Hepatocyte (in vitro differentiated cells): Measurements from ENCODE around the gene ERBB2. TPM values are rescaled to one million over a fixed set of nuclear protein-coding genes. Genes with fewer than 3 reads are reported as not detected.
A peak's percentile ranks its signal among the peaks of the same experiment; 100 is the strongest.

Experiments
- DNase-seq: peaks from one replicate; pipeline ENCODE4 v3.0.0-alpha.2; 2016; ENCODE audit warnings: low spot score
- H2AFZ ChIP-seq: fragments of 200-600 bp; sonication (generic); 2 replicates; pipeline ENCODE4 v1.6.0; 2016; ENCODE audit warnings: antibody characterized with exemption, mild to moderate bottlenecking
- H3K27ac ChIP-seq: fragments of 200-600 bp; sonication (generic); 2 replicates; pipeline ENCODE4 v1.5.1; 2016; ENCODE audit warnings: mild to moderate bottlenecking
- H3K27me3 ChIP-seq: fragments of 200-600 bp; sonication (generic); 2 replicates; pipeline ENCODE4 v1.6.1; 2016
- H3K36me3 ChIP-seq: fragments of 200-600 bp; sonication (generic); replicated peaks from 2 replicates; pipeline ENCODE4 v1.5.1; 2016; ENCODE audit warnings: low read depth; ENCODE audit not compliant: insufficient read depth
- H3K4me1 ChIP-seq: fragments of 200-600 bp; sonication (generic); 2 replicates; pipeline ENCODE4 v1.5.1; 2016; ENCODE audit warnings: mild to moderate bottlenecking, moderate library complexity; ENCODE audit not compliant: insufficient read depth
- H3K4me2 ChIP-seq: fragments of 200-600 bp; sonication (generic); 2 replicates; pipeline ENCODE4 v1.6.0; 2016
- H3K4me3 ChIP-seq: fragments of 200-600 bp; sonication (generic); 2 replicates; pipeline ENCODE4 v1.5.1; 2016; ENCODE audit warnings: mild to moderate bottlenecking
- H3K79me2 ChIP-seq: fragments of 200-600 bp; sonication (generic); 2 replicates; pipeline ENCODE4 v1.6.0; 2017; ENCODE audit warnings: mild to moderate bottlenecking
- H3K9me2 ChIP-seq: fragments of 200-600 bp; sonication (generic); replicated peaks from 2 replicates; pipeline ENCODE4 v1.6.0; 2017; ENCODE audit warnings: mild to moderate bottlenecking; ENCODE audit not compliant: insufficient read depth
- H3K9me3 ChIP-seq: fragments of 200-600 bp; sonication (generic); 2 replicates; pipeline ENCODE4 v1.5.1; 2016; ENCODE audit warnings: low read depth, mild to moderate bottlenecking
- H4K20me1 ChIP-seq: fragments of 200-600 bp; sonication (generic); 2 replicates; pipeline ENCODE4 v1.6.0; 2016; ENCODE audit warnings: mild to moderate bottlenecking; ENCODE audit not compliant: insufficient read depth, poor library complexity, severe bottlenecking
- CTCF ChIP-seq: fragments of 200-600 bp; sonication (generic); IDR thresholded peaks from 2 replicates; pipeline ENCODE4 v1.5.1; 2016; ENCODE audit warnings: antibody characterized with exemption, mild to moderate bottlenecking; ENCODE audit not compliant: poor library complexity
- EZH2 ChIP-seq: fragments of 200-600 bp; sonication (generic); IDR thresholded peaks from 2 replicates; pipeline ENCODE4 v1.6.1; 2016; ENCODE audit warnings: antibody characterized with exemption, mild to moderate bottlenecking, borderline replicate concordance
- EZH2phosphoT487 ChIP-seq: fragments of 200-600 bp; sonication (generic); IDR thresholded peaks from one replicate; pipeline ENCODE4 v1.6.1; 2018; ENCODE audit warnings: antibody characterized with exemption, mild to moderate bottlenecking, low read depth, moderate library complexity; ENCODE audit not compliant: unreplicated experiment, severe bottlenecking
- WGBS: methylation state at CpG from one replicate; pipeline ENCODE4 v1.1.6; 2016; ENCODE audit warnings: low lambda C conversion rate; ENCODE audit errors: missing lambda C conversion rate; 5-methylcytosine and 5-hydroxymethylcytosine counted together
- polyA plus RNA-seq: library from polyadenylated mRNA; unstranded; fragments of >200 nt; fragmentation: Nextera tagmentation; extraction: Ambion mirVana; gene quantifications from 2 replicates; pipeline ENCODE4 v1.2.1, GENCODE V29; 2016
- total RNA-seq: library from RNA; depleted of rRNA; stranded (reverse); fragments of >200 nt; gene quantifications from 2 replicates; pipeline ENCODE4 v1.2.3, GENCODE V29; 2014

Gene ERBB2
- total and polyA plus RNA-seq, 2 experiments from 2014 or later, result 76.4 to 93.1 TPM

GRCh38 chr17:39652587-39653315 lies 47.1 kb upstream of the ERBB2 start:
- Histone ChIP-seq H3K9me3 (no peaks in the 10 kb centered on the region), H4K20me1 (no peaks in the 10 kb centered on the region), H3K27me3 (no peaks in the 10 kb centered on the region), H3K4me2 (peak overlapping the region; percentile 21), H3K4me1 (peaks cover 27% of the 10 kb centered on the region), H3K4me3 (no peak overlapping the region), H3K27ac (peak overlapping the region; percentile 86), H3K36me3 (no peaks in the 10 kb centered on the region), H2AFZ (no peak overlapping the region), H3K9me2 (no peaks in the 10 kb centered on the region), H3K79me2 (peaks cover 46% of the 10 kb centered on the region)
- TF ChIP-seq EZH2 (no peak), CTCF (no peak)
- WGBS, result 30% methylated on average over 7 of the region's 7 CpGs
- peak; percentile 38 for DNase-seq

DNA sequence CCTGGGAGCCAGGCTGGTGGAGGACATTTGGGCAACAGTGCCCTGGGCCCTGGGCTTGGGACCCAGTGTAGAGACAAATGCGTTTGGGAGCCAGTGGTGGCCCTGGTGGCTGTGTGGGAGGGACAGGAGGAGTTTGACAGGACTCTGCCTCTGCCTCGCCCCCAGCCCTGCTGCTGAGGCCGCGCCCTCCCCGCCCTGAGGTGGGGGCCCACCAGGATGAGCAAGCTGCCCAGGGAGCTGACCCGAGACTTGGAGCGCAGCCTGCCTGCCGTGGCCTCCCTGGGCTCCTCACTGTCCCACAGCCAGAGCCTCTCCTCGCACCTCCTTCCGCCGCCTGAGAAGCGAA lies 46.6 kb upstream of the ERBB2 start:
- TF ChIP-seq CTCF (no peak), EZH2phosphoT487 (no peak), EZH2 (no peak)
- no peaks in the 10 kb centered on the region for H3K27me3 ChIP-seq
- peak overlapping the region; percentile 21 for H3K4me2 ChIP-seq
- peaks cover 42% of the 10 kb centered on the region for H3K79me2 ChIP-seq
- no peaks in the 10 kb centered on the region for H3K9me2 ChIP-seq
- no peaks in the 10 kb centered on the region for H3K36me3 ChIP-seq
- H3K4me3 ChIP-seq, result no peak overlapping the region
- no peaks in the 10 kb centered on the region for H3K9me3 ChIP-seq
- 78% methylated on average over 12 of the region's 12 CpGs for WGBS
- no peak for DNase-seq
- H2AFZ ChIP-seq, result no peak overlapping the region
- H4K20me1 ChIP-seq, result no peaks in the 10 kb centered on the region
- H3K4me1 ChIP-seq, result peaks cover 27% of the 10 kb centered on the region
- H3K27ac ChIP-seq, result peak overlapping the region; percentile 86

GRCh38 chr17:39653662-39654331 lies 46.1 kb upstream of the ERBB2 start:
- Histone ChIP-seq H3K9me3 (no peaks in the 10 kb centered on the region), H3K4me2 (peak overlapping the region; percentile 21), H3K9me2 (no peaks in the 10 kb centered on the region), H3K4me1 (peaks cover 27% of the 10 kb centered on the region), H4K20me1 (no peaks in the 10 kb centered on the region), H3K27me3 (no peaks in the 10 kb centered on the region), H2AFZ (no peak overlapping the region), H3K79me2 (peaks cover 37% of the 10 kb centered on the region), H3K4me3 (no peak overlapping the region), H3K36me3 (no peaks in the 10 kb centered on the region), H3K27ac (peak overlapping the region; percentile 86)
- WGBS, result 81% methylated on average over 14 of the region's 14 CpGs
- peak; percentile 54 for DNase-seq
- TF ChIP-seq EZH2phosphoT487 (no peak), EZH2 (no peak), CTCF (peak; percentile 63)
